HFF-Myc (cell line): ENCODE data around the gene THNSL1.

Experiments used
- DNase-seq: peaks from one replicate; pipeline ENCODE4 v3.0.0-alpha.2; 2011; ENCODE audit warnings: low read depth; ENCODE audit errors: extremely low read depth
- H3K4me3 ChIP-seq: replicated peaks from 2 replicates; pipeline ENCODE4 v1.5.1; 2011; ENCODE audit warnings: low read depth, mild to moderate bottlenecking, control low read depth, low read length
- CTCF ChIP-seq: IDR thresholded peaks from 2 replicates; pipeline ENCODE4 v1.5.1; 2012; ENCODE audit warnings: mild to moderate bottlenecking, low read depth, low read length, control low read depth; ENCODE audit errors: missing control alignments

The THNSL1 gene

GRCh38 chr10:25036381-25036780 lies 20.0 kb downstream of the THNSL1 start:
- H3K4me3 ChIP-seq, result no peak overlapping the region
- no peak for DNase-seq
- no peak for TF ChIP-seq CTCF

DNA sequence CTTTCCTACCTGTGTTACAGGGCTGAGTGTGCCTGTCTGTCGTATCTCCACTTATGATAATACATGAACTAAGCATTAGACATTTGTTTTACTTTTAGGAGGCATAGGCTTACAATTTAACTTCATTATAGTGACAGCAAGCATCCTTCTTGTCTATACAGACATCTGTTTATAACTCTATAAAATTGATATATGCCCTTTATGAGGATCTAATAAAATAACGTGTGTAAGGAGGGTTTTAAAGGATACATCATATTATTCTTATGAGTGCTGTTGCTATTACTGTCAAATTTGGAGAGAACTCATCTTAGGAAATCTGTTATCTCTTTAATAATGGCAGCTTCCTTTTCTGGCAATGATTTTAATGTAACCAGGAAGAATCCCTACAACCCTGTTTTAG lies 21.9 kb downstream of the THNSL1 start:
- TF ChIP-seq CTCF, result no peak
- DNase-seq, result no peak
- H3K4me3 ChIP-seq, result no peak overlapping the region

DNA sequence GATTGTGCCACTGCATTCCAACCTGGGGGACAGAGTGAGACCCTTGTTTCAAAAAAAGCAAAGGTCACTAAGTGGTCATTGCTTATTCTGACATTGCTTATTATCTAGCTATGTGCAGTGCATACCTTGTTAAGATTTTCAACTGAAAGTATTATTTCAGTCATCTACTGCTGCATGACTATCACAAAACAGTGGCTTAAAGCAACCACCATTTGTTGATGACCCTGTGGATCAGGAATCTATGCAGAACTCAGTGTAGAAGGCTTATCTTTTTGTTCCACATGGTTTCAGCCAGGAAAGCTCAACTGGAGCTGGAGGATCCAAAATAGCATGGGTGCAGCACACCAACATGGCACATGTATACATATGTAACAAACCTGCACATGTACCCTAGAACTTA lies 23.1 kb downstream of the THNSL1 start:
- DNase-seq, result no peak
- H3K4me3 ChIP-seq, result no peak overlapping the region
- no peak for TF ChIP-seq CTCF

- no peak for TF ChIP-seq CTCF
- DNase-seq, result no peak
- no peak overlapping the region for H3K4me3 ChIP-seq
Measured at GRCh38 chr10:25046641-25047040, 30.2 kb downstream of the THNSL1 start.

DNA sequence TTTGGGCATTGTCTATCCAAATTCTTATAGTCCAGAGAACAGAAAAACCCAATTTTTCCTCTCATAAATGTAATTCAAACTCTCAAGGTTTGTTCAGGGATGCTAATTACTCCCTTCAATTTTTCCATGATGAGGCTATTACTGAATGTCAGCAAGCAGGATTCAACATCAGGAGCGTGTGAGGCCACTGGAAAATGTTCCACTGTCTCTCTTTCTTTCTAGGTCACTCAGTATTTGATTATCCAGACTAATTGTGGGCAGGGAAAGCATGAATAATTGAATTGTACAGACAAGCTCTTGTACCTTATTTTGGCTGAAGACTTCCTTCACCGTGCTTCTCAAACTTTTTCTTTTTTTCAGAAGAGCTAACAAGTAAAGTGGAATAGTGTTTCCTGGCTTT lies 30.7 kb downstream of the THNSL1 start:
- TF ChIP-seq CTCF, result no peak
- H3K4me3 ChIP-seq, result no peak overlapping the region
- DNase-seq, result no peak

DNA sequence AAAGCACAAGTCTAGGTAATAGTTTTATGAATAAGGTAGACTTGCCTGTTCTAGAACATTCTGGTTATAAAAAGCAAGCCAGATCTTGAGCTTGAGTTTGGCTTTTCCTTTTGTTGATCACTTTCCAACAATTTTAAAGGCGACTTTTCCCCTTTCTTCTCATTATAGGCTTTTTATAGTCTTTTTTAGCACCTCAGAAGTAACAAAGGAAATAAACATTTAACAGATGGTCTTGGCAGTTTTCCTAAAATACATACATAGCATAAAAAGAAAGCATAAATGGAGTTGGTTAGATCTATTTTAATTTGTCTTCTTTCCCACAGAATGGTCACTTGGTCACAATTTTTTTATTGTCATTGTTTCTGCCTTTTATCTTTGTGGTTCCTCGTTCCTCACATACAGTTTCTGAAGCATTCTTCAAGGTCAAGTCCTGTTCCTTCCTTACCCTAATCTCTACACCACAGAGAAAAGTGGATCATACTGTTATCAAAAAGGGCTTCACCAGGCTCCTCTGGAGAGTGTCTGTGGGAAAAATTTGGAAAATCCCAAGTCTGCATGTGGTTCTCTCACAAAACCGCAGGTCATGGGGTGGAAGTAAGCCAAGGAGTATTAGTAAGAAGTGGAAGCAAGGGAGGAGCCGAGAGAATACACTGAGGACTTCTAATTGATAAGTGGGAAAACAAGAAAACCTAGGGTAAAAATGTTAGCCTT lies 31.3 kb downstream of the THNSL1 start:
- no peak for TF ChIP-seq CTCF
- DNase-seq, result no peak
- no peak overlapping the region for H3K4me3 ChIP-seq

DNA sequence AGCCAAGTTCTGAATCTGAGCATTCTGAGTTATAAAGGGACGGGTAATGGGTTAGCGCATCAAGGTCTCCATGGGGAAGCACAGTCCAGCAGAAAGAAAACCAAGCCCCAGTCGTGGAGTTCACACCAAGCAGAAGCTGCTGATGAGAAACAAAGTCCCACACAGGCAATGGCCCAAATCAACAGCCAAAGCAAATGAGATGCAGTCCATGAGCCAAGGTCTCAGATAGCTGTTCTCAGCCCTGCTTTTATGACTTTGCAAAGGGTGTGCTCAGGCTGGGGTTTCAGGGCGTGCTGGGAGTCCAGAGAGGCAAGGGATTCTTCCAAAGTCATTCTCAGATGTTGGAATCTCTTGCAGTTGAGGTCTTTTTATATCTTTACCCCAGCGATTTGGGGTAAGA lies 32.0 kb downstream of the THNSL1 start:
- no peak for TF ChIP-seq CTCF
- no peak for DNase-seq
- H3K4me3 ChIP-seq, result no peak overlapping the region
